Esophagus squamous epithelium (tissue), 4 donors: ENCODE data around the gene KRTAP4-9.

Experiments
- POLR2A ChIP-seq, 4 donors: fragments of 450-650 bp; IDR thresholded peaks; one replicate each; pipeline ENCODE4 v1.6.1; 2017; ENCODE audit warnings: antibody characterized with exemption in 4 of 4, mild to moderate bottlenecking in 4 of 4, moderate library complexity in 3 of 4
- TF ChIP-seq, protein P1 (sequence below), 6 experiments: fragments of 450-650 bp in 4 of 6; fragments of 200-600 bp in 2 of 6; sonication (generic) in 2 of 6; IDR thresholded peaks; one replicate each; pipeline ENCODE4 v1.5.1; 2016 to 2019; ENCODE audit warnings: antibody characterized with exemption in 6 of 6, mild to moderate bottlenecking in 4 of 6, moderate library complexity in 4 of 6

DNA sequence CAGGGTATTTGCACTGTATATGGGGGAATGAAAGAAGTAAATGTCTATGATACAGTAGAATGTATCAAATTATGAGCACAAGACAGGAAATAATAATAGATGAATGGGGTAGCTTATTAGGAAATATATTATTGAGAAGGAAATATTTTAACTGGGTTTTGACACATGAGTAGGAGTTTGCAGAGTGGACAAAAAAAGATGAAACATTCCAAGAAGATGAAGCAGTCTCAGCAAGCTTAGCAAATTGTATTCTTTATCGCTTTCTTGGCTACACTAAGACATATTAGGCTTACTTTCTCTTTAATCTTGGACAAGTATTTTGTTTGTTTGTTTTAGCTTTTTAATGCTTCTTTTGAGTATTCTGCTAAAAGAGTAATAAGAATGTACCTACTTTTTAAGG lies 1.3 kb upstream of the KRTAP4-9 start:
- no peak for TF ChIP-seq POLR2A (IDR thresholded peaks at IDR 0.05)
- TF ChIP-seq, protein P1, sequence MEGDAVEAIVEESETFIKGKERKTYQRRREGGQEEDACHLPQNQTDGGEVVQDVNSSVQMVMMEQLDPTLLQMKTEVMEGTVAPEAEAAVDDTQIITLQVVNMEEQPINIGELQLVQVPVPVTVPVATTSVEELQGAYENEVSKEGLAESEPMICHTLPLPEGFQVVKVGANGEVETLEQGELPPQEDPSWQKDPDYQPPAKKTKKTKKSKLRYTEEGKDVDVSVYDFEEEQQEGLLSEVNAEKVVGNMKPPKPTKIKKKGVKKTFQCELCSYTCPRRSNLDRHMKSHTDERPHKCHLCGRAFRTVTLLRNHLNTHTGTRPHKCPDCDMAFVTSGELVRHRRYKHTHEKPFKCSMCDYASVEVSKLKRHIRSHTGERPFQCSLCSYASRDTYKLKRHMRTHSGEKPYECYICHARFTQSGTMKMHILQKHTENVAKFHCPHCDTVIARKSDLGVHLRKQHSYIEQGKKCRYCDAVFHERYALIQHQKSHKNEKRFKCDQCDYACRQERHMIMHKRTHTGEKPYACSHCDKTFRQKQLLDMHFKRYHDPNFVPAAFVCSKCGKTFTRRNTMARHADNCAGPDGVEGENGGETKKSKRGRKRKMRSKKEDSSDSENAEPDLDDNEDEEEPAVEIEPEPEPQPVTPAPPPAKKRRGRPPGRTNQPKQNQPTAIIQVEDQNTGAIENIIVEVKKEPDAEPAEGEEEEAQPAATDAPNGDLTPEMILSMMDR (IDR thresholded peaks at IDR 0.05) = no peak
